Esophagus mucosa (tissue), 1 donor: Measurements from ENCODE around the gene HBP1. TPM values are rescaled to one million over a fixed set of nuclear protein-coding genes. Genes with fewer than 3 reads are reported as not detected.
"Not testable (repeated sequence)": the region's sequence is repeated elsewhere in the genome, so short reads cannot be mapped to it uniquely, and the experiment has no call there.

Source experiments
- ATAC-seq: fragments of 200-7000 bp; cut with Tn5 transposase; one replicate; pipeline ENCODE4 v1.9.1; 2020
- total RNA-seq: library from RNA; stranded (reverse); gene quantifications from one replicate; pipeline ENCODE4 v1.2.4, GENCODE V29; 2023
- donor health status: DM: yes; HTN: yes; CAD: no.

The HBP1 gene
- 44.6 TPM for total RNA-seq

- ATAC-seq = peak; percentile 95
Observed at GRCh38 chr7:107168233-107169119, at the start of gene HBP1. HBP1 (plus strand) TSS chr7:107169003; CDS start chr7:107179894, 10,891 bp downstream.

- ATAC-seq = no peak
Observed at GRCh38 chr7:107119376-107120105, 49.3 kb upstream of the HBP1 start.

- no peak for ATAC-seq
Observed at GRCh38 chr7:107122486-107122911, 46.3 kb upstream of the HBP1 start.

GRCh38 chr7:107123392-107123791 is 45.4 kb upstream of the HBP1 start:
- no peak for ATAC-seq

GRCh38 chr7:107125475-107125874 is 43.3 kb upstream of the HBP1 start:
- ATAC-seq = no peak

- ATAC-seq = no peak
Observed at GRCh38 chr7:107128217-107128616, 40.6 kb upstream of the HBP1 start.

- no peak for ATAC-seq
Observed at GRCh38 chr7:107128748-107129147, 40.1 kb upstream of the HBP1 start.

- ATAC-seq = no peak
Observed at GRCh38 chr7:107130487-107131220, 38.1 kb upstream of the HBP1 start.

GRCh38 chr7:107133396-107133795 is 35.4 kb upstream of the HBP1 start:
- ATAC-seq = no peak

GRCh38 chr7:107138696-107139420 is 29.9 kb upstream of the HBP1 start:
- no peak for ATAC-seq

GRCh38 chr7:107143875-107144274 is 24.9 kb upstream of the HBP1 start:
- ATAC-seq = not testable (repeated sequence)

- no peak for ATAC-seq
Observed at GRCh38 chr7:107145067-107145838, 23.6 kb upstream of the HBP1 start.

GRCh38 chr7:107147464-107148393 is 21.1 kb upstream of the HBP1 start:
- no peak for ATAC-seq

GRCh38 chr7:107148721-107149120 is 20.1 kb upstream of the HBP1 start:
- no peak for ATAC-seq

GRCh38 chr7:107149863-107150262 is 18.9 kb upstream of the HBP1 start:
- ATAC-seq = no peak

GRCh38 chr7:107150375-107151073 is 18.3 kb upstream of the HBP1 start:
- peak; percentile 60 for ATAC-seq

- no peak for ATAC-seq
Observed at GRCh38 chr7:107151538-107151937, 17.3 kb upstream of the HBP1 start.

GRCh38 chr7:107152011-107152410 is 16.8 kb upstream of the HBP1 start:
- ATAC-seq = peak; percentile 45

- ATAC-seq = no peak
Observed at GRCh38 chr7:107154826-107155225, 14.0 kb upstream of the HBP1 start.

GRCh38 chr7:107155726-107156125 is 13.1 kb upstream of the HBP1 start:
- not testable (repeated sequence) for ATAC-seq
